Activated CD4-positive, alpha-beta T cell treated with anti-CD3 and anti-CD28 coated beads, Interleukin-2, amount 50 U/mL, for 24 hours (primary cell): Measurements from ENCODE around the gene PTPRR.

Source experiments
- DNase-seq, 2 donors: peaks; one replicate each; pipeline ENCODE4 v3.0.0-alpha.2; 2020; ENCODE audit warnings: low read depth in 1 of 2, low spot score in 1 of 2

PTPRR gene

DNA sequence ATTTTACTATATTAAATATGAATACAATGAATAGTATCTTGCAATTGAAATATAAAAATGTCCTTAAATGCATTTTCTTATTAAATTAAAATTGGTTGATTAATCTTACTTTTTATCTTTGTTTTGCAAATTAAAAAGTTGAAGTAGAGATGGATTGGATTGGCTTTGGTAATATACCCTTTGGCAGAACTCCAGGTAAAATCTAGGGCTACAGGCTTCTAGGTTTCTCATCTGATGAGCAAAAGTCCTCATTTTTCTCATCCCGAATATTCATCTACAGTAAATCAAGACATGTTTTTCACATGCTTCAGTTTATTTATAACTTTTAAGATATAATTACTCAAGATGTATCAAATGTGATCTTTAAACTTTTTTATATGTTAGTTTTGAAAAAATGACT lies 2.2 kb downstream of the PTPRR start:
- no peak for DNase-seq

DNA sequence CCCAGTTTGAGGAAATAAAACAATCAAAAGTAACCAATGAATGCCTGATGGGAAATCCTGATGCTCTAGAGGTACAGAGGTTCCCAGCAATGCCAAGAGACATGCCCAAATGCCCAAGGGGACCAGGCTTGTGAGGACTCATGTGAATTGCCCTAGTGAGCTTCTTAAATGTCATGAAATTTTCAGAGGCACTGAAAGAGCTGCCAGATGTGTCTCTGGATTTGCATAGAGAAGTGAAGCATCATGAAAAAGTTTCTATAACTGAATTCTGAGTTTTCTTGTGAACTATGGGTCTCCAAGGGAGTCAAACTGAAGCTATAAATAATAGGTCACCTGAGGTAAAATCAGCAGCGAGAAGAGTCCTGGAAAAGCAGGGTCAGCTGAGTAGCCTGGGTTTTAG lies 9.9 kb downstream of the PTPRR start:
- DNase-seq: no peak

DNA sequence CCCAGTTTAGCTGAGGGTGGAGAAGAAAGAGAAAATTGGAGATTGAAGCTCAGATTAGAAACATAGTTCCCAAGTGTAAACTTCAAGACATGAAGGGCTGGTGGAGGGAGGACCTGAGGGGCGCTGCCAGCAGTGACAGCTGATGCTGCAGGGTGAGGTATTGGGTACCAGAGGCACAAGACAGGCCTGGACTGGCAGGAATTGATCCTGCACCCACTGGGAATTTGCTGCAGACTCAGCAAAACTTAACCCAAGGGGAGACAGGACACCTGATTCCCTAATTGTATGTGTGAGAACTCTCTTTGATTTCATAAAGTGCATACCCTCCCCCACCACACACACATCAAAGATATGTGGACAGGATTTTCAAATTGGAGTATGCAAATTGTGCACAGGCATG lies 11.6 kb downstream of the PTPRR start:
- no peak for DNase-seq

- no peak for DNase-seq
Measured at GRCh38 chr12:70907412-70907811, 13.1 kb downstream of the PTPRR start.

GRCh38 chr12:70895956-70896355 lies 24.6 kb downstream of the PTPRR start:
- DNase-seq: no peak

DNA sequence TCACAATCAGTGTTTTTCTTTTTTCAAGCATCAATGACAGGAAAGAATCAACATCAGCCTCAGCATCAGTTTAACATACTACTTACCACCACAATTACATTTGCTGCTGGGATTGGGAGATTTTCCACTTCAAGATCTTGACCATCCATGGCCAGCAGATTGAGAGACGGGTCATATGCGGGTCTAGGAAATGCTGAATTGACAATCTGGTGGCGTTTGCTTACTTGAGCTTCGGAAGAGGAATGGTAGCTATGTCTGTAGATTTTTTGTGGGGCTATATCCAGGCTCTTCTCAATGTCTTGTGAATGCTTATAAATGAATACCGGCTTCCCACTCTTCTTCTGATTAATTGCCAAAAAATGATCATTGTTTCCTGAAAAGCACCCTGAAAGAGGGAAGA lies 27.9 kb downstream of the PTPRR start:
- no peak for DNase-seq

GRCh38 chr12:70890895-70891832 lies 29.4 kb downstream of the PTPRR start:
- no peak for DNase-seq

DNA sequence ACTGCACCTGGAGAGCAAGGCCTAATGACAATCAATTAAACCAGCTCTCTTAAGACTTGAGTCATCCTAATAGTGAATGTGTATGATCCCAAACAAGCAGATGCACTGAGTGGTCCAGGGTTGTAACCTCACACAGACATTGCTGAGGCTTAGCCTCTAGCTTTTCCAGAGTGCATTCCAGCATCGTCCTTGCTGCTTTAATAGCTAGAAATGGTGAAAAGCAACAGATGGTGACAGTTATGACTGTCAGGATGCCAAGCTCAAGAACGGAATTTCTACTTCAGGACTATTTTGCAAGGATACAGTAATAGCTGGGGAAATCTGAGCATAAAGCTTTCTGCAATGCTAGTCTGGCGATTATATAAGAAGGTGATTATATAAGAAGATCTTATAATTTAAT lies 34.6 kb downstream of the PTPRR start:
- DNase-seq: no peak

DNA sequence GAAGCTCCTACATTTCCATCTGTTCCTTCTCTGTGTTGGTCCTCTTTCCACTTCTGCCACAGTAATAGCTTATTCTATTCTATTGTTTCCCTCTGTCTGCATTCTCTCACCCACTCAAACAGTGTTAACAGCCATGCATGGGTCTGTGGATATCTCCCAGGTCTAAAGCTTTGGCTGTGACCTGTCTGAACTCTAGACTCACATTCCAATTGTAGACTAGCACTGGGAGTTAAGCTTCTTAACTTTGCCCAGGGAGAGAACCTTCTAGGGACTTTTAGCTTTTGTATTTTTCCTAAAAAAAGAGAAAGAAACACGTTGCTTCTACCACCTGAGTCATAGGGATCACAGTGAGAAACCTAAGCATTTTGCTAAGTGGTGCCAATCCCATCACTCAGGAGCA lies 36.7 kb downstream of the PTPRR start:
- no peak for DNase-seq

DNA sequence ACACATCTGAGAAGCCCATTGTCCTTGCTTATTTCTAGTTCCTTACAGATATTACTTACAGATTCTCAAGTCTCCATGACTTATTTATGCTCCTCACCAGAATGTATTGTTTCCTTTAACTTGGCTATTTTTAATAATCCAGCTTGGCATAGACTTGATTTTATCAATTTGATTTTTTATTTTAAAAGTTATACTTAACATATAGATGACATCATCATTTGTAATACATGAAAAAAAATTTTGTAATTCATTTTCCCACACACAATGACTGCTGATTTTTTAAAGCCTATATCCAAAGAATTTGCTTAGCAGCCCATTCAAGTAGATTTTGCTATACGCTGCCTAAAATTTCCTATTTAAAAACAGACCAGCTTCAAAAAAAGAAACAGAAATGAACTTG lies 39.8 kb downstream of the PTPRR start:
- DNase-seq: no peak

DNA sequence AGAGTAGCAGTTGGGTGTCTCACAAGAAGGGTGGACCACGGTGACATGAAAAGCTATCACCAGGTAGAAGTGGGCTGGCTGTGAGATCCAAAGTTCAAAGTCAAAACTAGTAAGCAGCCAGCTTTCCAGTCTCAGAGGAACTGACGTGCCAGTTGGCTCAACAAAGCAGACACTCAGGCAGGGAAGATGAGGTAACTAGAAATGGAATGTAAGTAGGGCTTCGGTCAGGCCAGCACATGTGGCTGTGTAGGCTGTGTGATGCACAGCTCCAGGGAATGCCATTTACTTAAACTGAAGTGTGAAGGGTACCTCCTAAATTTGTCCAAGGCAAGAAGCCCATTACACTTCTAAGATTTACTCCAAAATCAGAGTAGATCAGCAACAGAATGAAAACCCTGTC lies 43.6 kb downstream of the PTPRR start:
- DNase-seq: no peak

GRCh38 chr12:70875628-70876027 lies 44.9 kb downstream of the PTPRR start:
- no peak for DNase-seq

GRCh38 chr12:70854881-70855568 lies 65.5 kb downstream of the PTPRR start:
- no peak for DNase-seq

GRCh38 chr12:70854138-70854537 lies 66.4 kb downstream of the PTPRR start:
- DNase-seq: no peak

DNA sequence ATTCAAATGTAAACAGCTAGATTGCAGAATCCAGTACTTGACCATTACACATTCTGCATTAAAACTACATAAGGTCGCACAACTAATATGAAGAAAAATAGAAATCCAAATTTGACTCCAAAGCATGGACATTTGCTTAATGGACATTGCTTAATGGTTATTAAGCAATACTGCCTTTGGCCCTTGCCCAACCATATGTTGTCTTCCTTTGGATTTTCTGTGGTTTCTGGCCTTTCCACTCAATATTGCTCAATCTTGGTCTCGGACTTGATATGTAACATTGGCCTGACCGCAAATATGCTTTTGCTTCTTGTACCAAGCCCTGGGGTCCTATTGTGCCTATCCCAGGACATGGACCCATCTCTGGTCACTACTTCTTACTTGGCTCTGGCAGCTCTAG lies 67.2 kb downstream of the PTPRR start:
- no peak for DNase-seq

DNA sequence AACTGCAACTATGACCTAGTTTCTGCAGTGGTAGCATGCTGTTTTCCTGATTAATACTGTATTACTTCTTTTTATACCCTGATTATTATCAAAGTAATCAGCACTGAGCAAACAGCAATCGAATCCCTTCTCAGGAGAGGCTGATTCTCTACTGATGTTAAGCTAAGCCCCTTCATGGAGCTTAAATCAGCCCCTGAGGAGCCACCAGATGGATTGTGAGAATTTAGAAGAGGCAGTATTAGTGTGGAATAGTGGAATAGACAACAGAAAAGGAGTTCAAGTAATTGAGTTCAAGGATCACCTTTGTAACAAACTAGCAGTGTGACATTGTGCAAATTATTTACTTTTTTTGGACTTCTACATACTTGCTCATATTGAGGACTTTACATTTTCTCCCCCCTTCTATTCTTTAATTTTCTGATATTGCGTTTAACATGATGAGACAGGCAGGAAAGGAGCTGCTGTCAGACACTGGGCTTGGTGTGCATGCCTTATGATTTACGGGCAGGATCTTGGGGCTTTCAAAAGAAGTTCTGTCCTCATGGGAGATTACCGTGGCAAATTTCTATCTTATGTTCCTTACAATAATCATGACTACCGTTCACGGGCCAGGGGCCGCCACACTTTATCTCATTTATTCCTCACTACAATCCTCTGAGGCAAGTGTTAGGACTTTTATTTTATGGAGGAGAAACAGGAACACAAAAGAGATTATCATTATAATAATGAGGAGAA lies 68.0 kb downstream of the PTPRR start:
- DNase-seq: no peak

DNA sequence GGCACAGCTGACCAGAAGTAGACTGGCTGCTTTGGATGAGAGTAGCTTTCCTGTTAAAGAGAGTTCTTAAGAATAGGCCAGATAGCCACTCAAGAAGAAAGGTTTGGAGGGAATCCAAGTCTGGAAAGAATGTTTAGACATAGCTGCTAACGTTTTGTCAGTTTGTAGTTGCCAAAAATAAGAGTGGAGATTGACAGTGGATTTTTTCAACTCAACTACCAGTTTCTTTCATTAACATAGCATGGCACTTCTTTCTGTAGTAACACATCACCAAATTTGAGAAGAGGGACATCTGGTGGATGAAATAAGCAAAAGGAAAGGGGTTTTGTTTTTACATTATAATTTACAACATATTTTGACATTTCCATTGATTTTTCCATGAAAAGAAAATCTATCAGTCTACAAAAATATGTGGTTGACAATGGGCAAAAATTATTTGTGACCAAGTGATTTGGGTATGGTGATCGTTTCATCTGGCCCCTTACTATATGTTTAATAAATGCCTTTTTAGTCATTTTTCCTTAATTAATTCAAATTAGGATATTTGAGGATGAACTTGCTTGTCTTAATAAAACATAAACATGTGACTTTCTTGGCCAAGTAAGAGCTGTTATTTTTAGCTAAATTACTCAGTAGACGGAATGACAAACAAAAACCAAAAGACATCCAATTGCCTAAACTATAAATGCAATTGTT lies 71.1 kb downstream of the PTPRR start:
- DNase-seq: no peak

DNA sequence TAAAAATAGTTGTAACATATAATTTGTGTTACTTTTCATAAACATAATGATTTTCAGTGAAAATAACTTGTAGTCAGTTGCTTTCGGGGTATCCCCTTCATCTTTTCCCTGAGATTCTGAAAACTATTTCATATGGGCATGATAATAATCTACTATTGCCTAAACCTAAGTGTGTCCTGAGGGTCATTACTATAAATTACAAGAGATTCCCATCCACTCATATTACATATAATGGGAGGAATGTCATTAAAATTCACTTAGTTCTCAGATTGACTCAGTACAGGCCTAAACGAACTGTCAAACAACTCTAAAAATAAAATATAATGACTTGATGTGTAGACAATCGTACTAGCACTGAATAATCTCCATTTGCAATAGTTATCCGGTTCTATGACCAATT lies 72.7 kb downstream of the PTPRR start:
- no peak for DNase-seq

DNA sequence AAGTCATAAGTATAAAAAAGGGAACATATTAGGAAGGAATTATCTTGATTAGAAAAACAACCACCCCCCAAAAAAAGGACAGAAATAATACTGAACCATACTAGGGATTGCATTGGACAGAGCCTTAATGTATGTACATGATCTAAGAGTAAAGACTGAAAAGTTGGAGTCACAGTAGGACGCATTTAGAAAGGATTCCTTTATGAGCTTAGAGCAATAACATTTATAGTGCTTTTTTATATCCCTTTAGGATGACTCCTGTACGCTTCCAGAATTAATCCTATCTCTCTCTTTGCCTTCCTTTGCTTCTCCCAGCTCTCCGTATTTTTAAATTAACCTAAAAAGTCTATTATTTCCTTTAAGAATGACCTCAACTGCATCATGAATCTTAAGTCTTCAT lies 75.3 kb downstream of the PTPRR start:
- DNase-seq: no peak

DNA sequence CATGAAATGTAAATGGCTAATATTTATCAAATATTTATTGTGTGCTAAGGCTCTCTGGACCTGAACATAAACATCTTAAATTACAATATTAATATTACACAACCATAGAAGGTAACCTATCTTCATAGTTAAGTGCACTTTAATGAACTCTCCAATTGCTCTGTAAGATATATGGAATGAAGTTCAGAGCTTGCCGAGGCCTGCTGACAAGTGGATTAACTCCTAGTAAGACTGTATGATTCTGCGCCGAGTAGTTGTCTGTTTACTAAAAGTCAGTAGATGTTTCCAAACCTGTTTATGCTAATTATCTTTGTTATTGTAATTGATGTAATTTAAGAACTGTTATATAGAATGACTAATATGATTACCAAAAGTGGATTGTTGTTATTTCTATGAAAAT lies 77.2 kb downstream of the PTPRR start:
- no peak for DNase-seq

- no peak for DNase-seq
Measured at GRCh38 chr12:70842942-70843341, 77.6 kb downstream of the PTPRR start.
